ENCODE measurements around the gene KANSL1L. TPM values are rescaled to one million over a fixed set of nuclear protein-coding genes. Genes with fewer than 3 reads are reported as not detected.

Gene KANSL1L
- total RNA-seq, 1 experiment from 2014 or later: 7.4 TPM

DNA sequence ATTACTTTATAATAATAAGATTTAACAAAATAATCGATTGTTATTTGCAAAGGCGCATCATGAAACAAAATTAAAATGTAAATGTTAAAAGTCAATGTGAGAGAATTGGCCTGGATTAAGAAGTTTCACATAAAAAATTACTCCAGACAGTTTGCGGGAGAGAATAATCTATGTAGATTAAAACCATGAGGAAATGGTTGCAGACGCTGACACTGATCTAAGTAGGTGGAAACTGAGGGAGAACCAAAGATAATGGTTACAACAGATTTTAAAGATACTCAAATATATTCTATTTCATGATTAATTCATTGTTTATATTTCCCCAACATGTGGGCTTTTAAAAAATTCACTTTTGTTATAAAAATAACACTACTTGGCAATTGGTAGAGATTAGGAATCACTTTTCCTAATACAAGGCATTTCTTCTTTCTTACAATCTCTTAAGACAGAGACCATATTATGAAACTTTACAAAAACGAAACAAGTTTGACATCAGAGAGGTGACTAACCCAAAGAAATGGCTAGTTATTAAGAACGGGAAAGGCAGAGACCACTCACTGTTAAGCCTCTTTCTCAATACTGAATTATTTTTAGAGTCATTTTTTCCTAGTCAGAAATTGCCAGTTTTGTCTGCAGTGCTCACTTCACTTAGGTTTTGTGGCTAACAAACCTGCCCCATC lies 1.6 kb downstream of the KANSL1L start:
- H3K9me3 Mint-ChIP-seq (ENCODE audit: unreplicated experiment): no peaks in the 10 kb centered on the region
- peaks cover 32% of the 10 kb centered on the region for H3K4me1 Mint-ChIP-seq (ENCODE audit: insufficient read depth, unreplicated experiment)
- TF ChIP-seq, protein P1, sequence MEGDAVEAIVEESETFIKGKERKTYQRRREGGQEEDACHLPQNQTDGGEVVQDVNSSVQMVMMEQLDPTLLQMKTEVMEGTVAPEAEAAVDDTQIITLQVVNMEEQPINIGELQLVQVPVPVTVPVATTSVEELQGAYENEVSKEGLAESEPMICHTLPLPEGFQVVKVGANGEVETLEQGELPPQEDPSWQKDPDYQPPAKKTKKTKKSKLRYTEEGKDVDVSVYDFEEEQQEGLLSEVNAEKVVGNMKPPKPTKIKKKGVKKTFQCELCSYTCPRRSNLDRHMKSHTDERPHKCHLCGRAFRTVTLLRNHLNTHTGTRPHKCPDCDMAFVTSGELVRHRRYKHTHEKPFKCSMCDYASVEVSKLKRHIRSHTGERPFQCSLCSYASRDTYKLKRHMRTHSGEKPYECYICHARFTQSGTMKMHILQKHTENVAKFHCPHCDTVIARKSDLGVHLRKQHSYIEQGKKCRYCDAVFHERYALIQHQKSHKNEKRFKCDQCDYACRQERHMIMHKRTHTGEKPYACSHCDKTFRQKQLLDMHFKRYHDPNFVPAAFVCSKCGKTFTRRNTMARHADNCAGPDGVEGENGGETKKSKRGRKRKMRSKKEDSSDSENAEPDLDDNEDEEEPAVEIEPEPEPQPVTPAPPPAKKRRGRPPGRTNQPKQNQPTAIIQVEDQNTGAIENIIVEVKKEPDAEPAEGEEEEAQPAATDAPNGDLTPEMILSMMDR (IDR thresholded peaks at IDR 0.05; ENCODE audit: unreplicated experiment): no peak
- H3K27me3 Mint-ChIP-seq (ENCODE audit: insufficient read depth, unreplicated experiment): no peaks in the 10 kb centered on the region
- H3K27ac Mint-ChIP-seq (ENCODE audit: low read depth, unreplicated experiment): peak overlapping the region; percentile 99
- H3K4me3 Mint-ChIP-seq (ENCODE audit: unreplicated experiment): peak overlapping the region; percentile 99
- H3K36me3 Mint-ChIP-seq (ENCODE audit: insufficient read depth, unreplicated experiment): peaks cover 12% of the 10 kb centered on the region
- BruUV-seq (replicated peaks): no TSS peak
- POLR2A ChIA-PET: no interaction called here
- CTCF ChIA-PET: no interaction called here
- peak; percentile 69 for DNase-seq (ENCODE audit: unreplicated experiment)
- intact Hi-C loops (cut with micrococcal nuclease): loop anchor here (2.0 to 5.0 kb wide), 2 partner anchors 97 to 167 kb away; partner anchors contain the start of gene RPE

GRCh38 chr2:210167227-210167626 lies 4.0 kb downstream of the KANSL1L start:
- POLR2A ChIA-PET: interaction anchor here (0.6 to 1.4 kb wide), 2 partner anchors 14 to 154 kb away, joined by 3 to 5 read pairs; no protein-coding TSS in a partner anchor
- CTCF ChIA-PET: interaction anchor here (1.0 kb wide), 1 partner anchor 29 kb away, joined by 3 read pairs; no protein-coding TSS in a partner anchor
- no peak for DNase-seq (ENCODE audit: unreplicated experiment)
- H3K9me3 Mint-ChIP-seq (ENCODE audit: unreplicated experiment): no peaks in the 10 kb centered on the region
- TF ChIP-seq, protein P1 (IDR thresholded peaks at IDR 0.05; ENCODE audit: unreplicated experiment): no peak
- H3K36me3 Mint-ChIP-seq (ENCODE audit: insufficient read depth, unreplicated experiment): peaks cover 18% of the 10 kb centered on the region
- no peak overlapping the region for H3K4me3 Mint-ChIP-seq (ENCODE audit: unreplicated experiment)
- intact Hi-C loops (cut with micrococcal nuclease): no loop called here
- H3K27ac Mint-ChIP-seq (ENCODE audit: low read depth, unreplicated experiment): peak overlapping the region; percentile 28
- peaks cover 29% of the 10 kb centered on the region for H3K4me1 Mint-ChIP-seq (ENCODE audit: insufficient read depth, unreplicated experiment)
- no TSS peak for BruUV-seq (replicated peaks)
- H3K27me3 Mint-ChIP-seq (ENCODE audit: insufficient read depth, unreplicated experiment): no peaks in the 10 kb centered on the region

GRCh38 chr2:210162466-210163124 lies 8.6 kb downstream of the KANSL1L start:
- Mint-ChIP-seq H3K4me3 (ENCODE audit: unreplicated experiment) (no peak overlapping the region), H3K4me1 (ENCODE audit: insufficient read depth, unreplicated experiment) (peaks cover 14% of the 10 kb centered on the region), H3K27me3 (ENCODE audit: insufficient read depth, unreplicated experiment) (no peaks in the 10 kb centered on the region), H3K9me3 (ENCODE audit: unreplicated experiment) (no peaks in the 10 kb centered on the region), H3K27ac (ENCODE audit: low read depth, unreplicated experiment) (no peak overlapping the region), H3K36me3 (ENCODE audit: insufficient read depth, unreplicated experiment) (peaks cover 11% of the 10 kb centered on the region)
- BruUV-seq (replicated peaks): no TSS peak
- ChIA-PET CTCF (interaction anchor here (0.6 to 1.4 kb wide), 5 partner anchors 8 to 42 kb away, joined by 3 to 4 read pairs (median 3); no protein-coding TSS in a partner anchor), POLR2A (interaction anchor here (0.6 to 1.7 kb wide), 3 partner anchors 9 to 13 kb away, joined by 4 to 9 read pairs (median 5); partner anchors contain the start of gene KANSL1L)
- intact Hi-C loops (cut with micrococcal nuclease): no loop called here
- DNase-seq (ENCODE audit: unreplicated experiment): no peak
- TF ChIP-seq, protein P1 (IDR thresholded peaks at IDR 0.05; ENCODE audit: unreplicated experiment): no peak

DNA sequence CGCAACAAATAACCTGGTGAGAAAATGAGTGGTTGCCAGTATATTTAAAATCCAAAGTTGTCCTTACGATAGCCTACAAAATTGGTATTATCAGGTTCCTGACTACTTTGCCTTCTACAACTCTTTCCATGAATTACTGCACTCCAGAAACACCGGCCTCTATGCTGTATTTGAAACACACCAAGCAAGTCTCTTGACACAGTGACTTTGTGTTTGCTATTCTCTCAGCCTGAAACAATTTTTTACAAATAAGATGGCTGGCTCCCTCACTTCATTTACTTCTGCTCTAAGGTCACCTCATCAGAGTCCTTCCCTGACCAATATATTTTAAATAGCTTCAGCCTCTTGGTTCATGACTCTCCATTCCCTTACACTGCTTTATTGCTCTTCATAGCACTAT lies 12.2 kb downstream of the KANSL1L start:
- Mint-ChIP-seq H3K4me3 (ENCODE audit: unreplicated experiment) (no peak overlapping the region), H3K27ac (ENCODE audit: low read depth, unreplicated experiment) (no peak overlapping the region), H3K9me3 (ENCODE audit: unreplicated experiment) (no peaks in the 10 kb centered on the region), H3K4me1 (ENCODE audit: insufficient read depth, unreplicated experiment) (peaks cover 5% of the 10 kb centered on the region), H3K36me3 (ENCODE audit: insufficient read depth, unreplicated experiment) (peaks cover 17% of the 10 kb centered on the region), H3K27me3 (ENCODE audit: insufficient read depth, unreplicated experiment) (no peaks in the 10 kb centered on the region)
- CTCF ChIA-PET: interaction anchor here (1.3 kb wide), 1 partner anchor 40 kb away, joined by 4 read pairs; no protein-coding TSS in a partner anchor
- BruUV-seq (replicated peaks): no TSS peak
- intact Hi-C loops (cut with micrococcal nuclease): no loop called here
- DNase-seq (ENCODE audit: unreplicated experiment): no peak
- POLR2A ChIA-PET: interaction anchor here (0.8 kb wide), 1 partner anchor 10 kb away, joined by 3 read pairs; no protein-coding TSS in a partner anchor
- TF ChIP-seq, protein P1 (IDR thresholded peaks at IDR 0.05; ENCODE audit: unreplicated experiment): no peak
